GM18909 (cell line): ENCODE results near the gene DMRTA2.
"Not testable (repeated sequence)": the region's sequence is repeated elsewhere in the genome, so short reads cannot be mapped to it uniquely, and the experiment has no call there.

Experiments used
- ATAC-seq: cut with Tn5 transposase; IDR thresholded peaks from one replicate; pipeline ENCODE4 v1.9.1; 2021; ENCODE audit warnings: mild to moderate bottlenecking; ENCODE audit not compliant: unreplicated experiment, poor library complexity

DMRTA2 gene

GRCh38 chr1:50393522-50394120 lies 29.6 kb downstream of the DMRTA2 start:
- no peak for ATAC-seq

- ATAC-seq: not testable (repeated sequence)
These were observed 41.7 kb downstream of the DMRTA2 start for GRCh38 chr1:50381551-50381950.

- ATAC-seq: no peak
These were observed 44.5 kb downstream of the DMRTA2 start for GRCh38 chr1:50378770-50379169.

DNA sequence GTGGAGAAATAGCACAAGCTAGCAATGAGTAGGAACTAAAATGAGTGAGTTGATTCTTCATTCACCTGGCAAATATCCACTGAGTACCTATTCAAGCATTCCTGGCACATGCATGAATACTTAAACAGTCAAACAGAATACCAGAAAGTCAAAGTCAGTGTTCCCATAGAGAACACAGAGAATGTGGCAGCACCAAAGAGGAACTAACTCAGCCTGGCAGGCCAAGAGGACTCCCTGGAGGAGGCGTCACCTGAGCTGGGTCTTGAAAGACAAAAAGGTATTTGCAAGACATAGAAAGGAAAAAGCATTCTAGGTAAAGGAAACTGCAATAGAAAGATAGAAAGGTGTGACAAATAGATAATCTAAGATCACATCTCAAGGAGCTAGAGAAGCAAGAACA lies 49.7 kb downstream of the DMRTA2 start:
- ATAC-seq: no peak

DNA sequence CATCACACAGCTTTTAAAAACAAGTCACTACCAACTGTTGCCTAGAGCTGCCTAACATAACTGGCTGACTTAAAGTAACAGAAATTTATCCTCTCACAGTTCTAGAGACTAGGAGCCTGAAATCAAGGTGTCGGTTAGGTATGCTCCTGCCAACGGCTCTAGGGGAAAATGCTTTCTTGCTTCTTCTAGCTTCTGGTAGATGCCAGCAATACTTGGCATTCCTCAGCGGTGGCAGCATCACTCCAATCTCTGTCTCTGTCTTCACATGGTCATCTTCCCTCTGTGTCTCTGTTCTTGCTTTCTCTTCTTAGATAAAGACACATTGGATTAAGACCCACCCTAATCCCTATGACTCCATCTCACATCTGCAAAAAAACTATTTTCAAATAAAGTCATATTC lies 51.5 kb downstream of the DMRTA2 start:
- no peak for ATAC-seq

DNA sequence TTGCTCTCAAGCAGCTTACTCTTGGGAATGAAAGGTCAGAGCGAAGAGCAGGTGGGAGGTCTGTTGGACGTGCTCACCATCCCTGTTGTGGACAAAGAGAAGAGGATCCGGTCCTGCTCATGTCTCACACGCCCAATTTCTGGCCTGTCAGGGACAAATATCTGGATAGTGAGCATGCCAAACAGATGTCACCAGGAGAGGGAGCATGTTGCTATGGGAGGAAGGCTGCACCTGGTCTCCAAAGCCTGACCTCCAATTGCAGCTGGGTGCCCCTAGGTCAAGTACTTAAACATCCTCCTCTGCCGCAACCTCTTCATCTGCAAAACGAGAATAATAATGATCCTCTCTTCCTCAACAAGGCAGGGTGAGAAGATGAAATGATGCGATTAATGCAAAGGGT lies 53.4 kb downstream of the DMRTA2 start:
- no peak for ATAC-seq

GRCh38 chr1:50369008-50369634 lies 54.1 kb downstream of the DMRTA2 start:
- no peak for ATAC-seq

GRCh38 chr1:50368179-50369007 lies 54.9 kb downstream of the DMRTA2 start:
- ATAC-seq: no peak
